GM18517 (cell line): Measurements from ENCODE around the gene METTL8.

Source experiments
- ATAC-seq: cut with Tn5 transposase; IDR thresholded peaks from one replicate; pipeline ENCODE4 v1.9.1; 2021; ENCODE audit warnings: mild to moderate bottlenecking, moderate library complexity; ENCODE audit not compliant: unreplicated experiment

The METTL8 gene

GRCh38 chr2:171267855-171268629, 165.7 kb downstream of the METTL8 start:
- ATAC-seq = no peak
